ENCODE measurements around the gene C19orf25. TPM values are rescaled to one million over a fixed set of nuclear protein-coding genes. Genes with fewer than 3 reads are reported as not detected.

C19orf25 gene
- total RNA-seq, 4 donors from 2014 or later: 21.6 to 43.6 (median 29.8) TPM

DNA sequence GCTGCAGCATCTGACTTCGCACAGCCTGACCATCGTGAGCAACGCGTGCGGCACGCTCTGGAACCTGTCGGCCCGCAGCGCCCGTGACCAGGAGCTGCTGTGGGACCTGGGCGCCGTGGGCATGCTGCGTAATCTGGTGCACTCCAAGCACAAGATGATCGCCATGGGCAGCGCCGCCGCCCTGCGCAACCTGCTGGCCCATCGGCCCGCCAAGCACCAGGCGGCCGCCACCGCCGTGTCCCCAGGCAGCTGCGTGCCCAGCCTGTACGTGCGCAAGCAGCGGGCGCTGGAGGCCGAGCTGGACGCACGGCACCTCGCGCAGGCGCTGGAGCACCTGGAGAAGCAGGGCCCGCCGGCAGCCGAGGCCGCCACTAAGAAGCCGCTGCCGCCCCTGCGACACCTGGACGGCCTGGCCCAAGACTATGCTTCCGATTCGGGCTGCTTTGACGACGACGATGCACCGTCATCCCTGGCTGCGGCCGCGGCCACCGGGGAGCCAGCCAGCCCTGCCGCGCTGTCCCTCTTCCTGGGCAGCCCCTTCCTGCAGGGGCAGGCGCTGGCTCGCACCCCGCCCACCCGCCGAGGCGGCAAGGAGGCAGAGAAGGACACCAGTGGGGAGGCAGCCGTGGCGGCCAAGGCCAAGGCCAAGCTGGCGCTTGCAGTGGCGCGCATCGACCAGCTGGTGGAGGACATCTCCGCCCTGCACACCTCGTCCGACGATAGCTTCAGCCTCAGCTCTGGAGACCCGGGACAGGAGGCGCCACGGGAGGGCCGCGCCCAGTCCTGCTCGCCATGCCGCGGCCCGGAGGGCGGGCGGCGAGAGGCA lies 13.6 kb downstream of the C19orf25 start:
- Histone ChIP-seq H3K27ac (replicated peaks in 1 of 4) (no peak overlapping the region), H3K36me3 (peaks cover 0 to 17% (median 9%) of the 10 kb centered on the region in 4 donors), H3K4me3 (peak overlapping the region in 1 of 4 donors; percentile 9), H3K27me3 (peaks cover 15 to 73% (median 41%) of the 10 kb centered on the region in 4 donors), H3K9me3 (no peaks in the 10 kb centered on the region), H3K4me1 (peaks cover 39 to 55% (median 49%) of the 10 kb centered on the region in 4 donors)
- TF ChIP-seq EP300 (IDR thresholded peaks at IDR 0.05) (no peak), POLR2A (IDR thresholded peaks at IDR 0.05; ENCODE audit: low read depth) (no peak), POLR2AphosphoS5 (IDR thresholded peaks at IDR 0.05) (no peak)
- TF ChIP-seq, protein P1, sequence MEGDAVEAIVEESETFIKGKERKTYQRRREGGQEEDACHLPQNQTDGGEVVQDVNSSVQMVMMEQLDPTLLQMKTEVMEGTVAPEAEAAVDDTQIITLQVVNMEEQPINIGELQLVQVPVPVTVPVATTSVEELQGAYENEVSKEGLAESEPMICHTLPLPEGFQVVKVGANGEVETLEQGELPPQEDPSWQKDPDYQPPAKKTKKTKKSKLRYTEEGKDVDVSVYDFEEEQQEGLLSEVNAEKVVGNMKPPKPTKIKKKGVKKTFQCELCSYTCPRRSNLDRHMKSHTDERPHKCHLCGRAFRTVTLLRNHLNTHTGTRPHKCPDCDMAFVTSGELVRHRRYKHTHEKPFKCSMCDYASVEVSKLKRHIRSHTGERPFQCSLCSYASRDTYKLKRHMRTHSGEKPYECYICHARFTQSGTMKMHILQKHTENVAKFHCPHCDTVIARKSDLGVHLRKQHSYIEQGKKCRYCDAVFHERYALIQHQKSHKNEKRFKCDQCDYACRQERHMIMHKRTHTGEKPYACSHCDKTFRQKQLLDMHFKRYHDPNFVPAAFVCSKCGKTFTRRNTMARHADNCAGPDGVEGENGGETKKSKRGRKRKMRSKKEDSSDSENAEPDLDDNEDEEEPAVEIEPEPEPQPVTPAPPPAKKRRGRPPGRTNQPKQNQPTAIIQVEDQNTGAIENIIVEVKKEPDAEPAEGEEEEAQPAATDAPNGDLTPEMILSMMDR (IDR thresholded peaks at IDR 0.05): peak; percentile 22 to 44 (median 30)
- intact Hi-C loops (cut with DNase I): no loop called here
- WGBS: 82% methylated on average over 12 of the region's 83 CpGs
- DNase-seq (ENCODE audit: extremely low spot score): no peak

DNA sequence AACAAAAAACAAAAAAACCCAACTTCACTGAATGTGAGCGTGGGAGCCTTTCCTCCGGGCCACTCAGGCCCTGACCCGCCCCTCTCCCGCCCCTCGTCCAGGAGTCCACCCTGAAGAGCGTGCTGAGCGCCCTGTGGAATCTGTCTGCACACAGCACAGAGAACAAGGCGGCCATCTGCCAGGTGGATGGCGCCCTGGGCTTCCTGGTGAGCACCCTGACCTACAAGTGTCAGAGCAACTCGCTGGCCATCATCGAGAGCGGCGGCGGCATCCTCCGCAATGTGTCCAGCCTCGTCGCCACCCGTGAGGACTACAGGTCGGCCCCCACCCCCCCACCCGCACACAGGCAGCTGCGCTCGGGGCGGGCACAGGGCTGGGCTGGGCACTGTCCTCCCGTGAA lies 17.2 kb downstream of the C19orf25 start:
- WGBS: 92% methylated on average over 24 of the region's 24 CpGs
- no peak for TF ChIP-seq POLR2AphosphoS5 (IDR thresholded peaks at IDR 0.05)
- TF ChIP-seq EP300 (IDR thresholded peaks at IDR 0.05): no peak
- TF ChIP-seq, protein P1 (IDR thresholded peaks at IDR 0.05): no peak
- no peak for TF ChIP-seq POLR2A (IDR thresholded peaks at IDR 0.05; ENCODE audit: low read depth)

DNA sequence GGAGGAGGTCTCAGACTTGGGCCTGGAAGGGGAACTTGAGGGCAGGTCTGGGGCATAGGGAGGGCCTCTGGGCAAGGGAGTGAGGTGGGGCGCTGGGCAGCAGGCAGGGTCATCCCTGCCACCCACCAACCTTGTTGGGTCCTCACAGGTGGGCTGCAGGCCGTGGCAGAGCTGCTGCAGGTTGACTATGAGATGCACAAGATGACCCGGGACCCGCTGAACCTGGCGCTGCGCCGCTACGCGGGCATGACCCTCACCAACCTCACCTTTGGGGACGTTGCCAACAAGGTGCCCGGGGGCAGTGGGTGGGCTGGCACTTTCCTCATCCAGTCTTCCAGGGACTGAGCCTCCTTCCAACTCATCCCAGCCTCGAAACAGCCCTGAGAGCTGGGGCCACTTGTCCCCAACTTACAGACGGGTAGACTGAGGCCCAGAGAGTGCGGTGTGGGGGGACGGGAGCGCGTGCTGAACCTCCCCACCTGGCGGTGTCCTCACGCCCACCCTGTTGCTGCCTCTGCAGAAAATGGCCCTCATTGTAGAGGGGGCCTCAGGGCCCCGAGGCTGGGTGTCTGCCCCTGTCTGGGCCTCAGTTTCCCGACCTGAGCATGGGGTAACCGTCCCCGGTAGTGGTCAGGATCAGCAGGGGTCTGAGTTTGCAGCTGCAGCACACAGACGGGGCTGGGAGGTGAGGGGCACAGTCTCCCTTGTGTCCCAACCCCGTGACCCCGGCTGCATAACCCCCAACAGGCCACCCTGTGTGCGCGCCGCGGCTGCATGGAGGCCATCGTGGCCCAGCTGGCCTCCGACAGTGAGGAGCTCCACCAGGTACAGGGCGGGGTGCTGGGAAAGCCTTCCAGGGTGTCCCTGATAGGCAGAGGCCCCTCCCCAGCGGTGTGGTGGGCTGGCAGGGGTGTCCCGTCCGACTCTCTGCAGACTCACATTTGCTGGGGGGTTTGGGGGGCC lies 18.7 kb downstream of the C19orf25 start:
- TF ChIP-seq POLR2A (IDR thresholded peaks at IDR 0.05; ENCODE audit: low read depth) (no peak), POLR2AphosphoS5 (IDR thresholded peaks at IDR 0.05) (no peak), EP300 (IDR thresholded peaks at IDR 0.05) (no peak)
- TF ChIP-seq, protein P1 (IDR thresholded peaks at IDR 0.05): no peak

More for the DNA sequence above, 17.2 kb downstream of the C19orf25 start:
- intact Hi-C loops (cut with DNase I): no loop called here
- Histone ChIP-seq H3K27ac (replicated peaks in 1 of 4) (no peak overlapping the region), H3K4me3 (no peak overlapping the region), H3K27me3 (peaks cover 0 to 53% (median 23%) of the 10 kb centered on the region in 4 donors), H3K9me3 (no peaks in the 10 kb centered on the region), H3K36me3 (peaks cover 0 to 24% (median 17%) of the 10 kb centered on the region in 4 donors), H3K4me1 (peaks cover 9 to 23% (median 18%) of the 10 kb centered on the region in 4 donors)
- DNase-seq (ENCODE audit: extremely low spot score): no peak

DNA sequence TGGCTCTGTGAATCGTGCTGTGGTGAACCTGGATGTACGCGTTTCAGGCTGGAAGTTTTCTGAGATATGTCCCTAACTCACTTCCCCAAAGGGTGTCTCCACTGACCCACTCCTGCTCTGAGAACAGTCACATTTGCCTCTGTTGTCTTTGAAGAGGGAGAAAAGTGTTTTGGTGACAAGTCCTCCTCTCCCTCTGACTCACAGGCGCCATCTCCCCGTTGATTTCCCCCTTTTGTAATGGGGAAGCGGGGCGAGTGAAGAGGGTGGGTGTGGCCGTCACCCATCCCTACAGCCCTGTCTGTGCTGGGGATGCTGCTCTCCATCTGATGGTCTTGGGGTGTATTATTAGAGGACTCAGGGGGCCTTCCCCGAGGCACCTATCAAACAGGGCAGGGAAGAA lies 19.5 kb downstream of the C19orf25 start:
- intact Hi-C loops (cut with DNase I): no loop called here
- 88% methylated on average over 9 of the region's 9 CpGs for WGBS

More for the DNA sequence above, 18.7 kb downstream of the C19orf25 start:
- intact Hi-C loops (cut with DNase I): no loop called here
- peaks cover 0 to 53% (median 26%) of the 10 kb centered on the region in 4 donors for H3K27me3 ChIP-seq
- H3K4me1 ChIP-seq: peaks cover 2 to 23% (median 18%) of the 10 kb centered on the region in 4 donors
- no peak overlapping the region for H3K27ac ChIP-seq (replicated peaks in 1 of 4)
- WGBS: 92% methylated on average over 32 of the region's 36 CpGs
- H3K9me3 ChIP-seq: no peaks in the 10 kb centered on the region
- peaks cover 0 to 22% (median 17%) of the 10 kb centered on the region in 4 donors for H3K36me3 ChIP-seq
- no peak for DNase-seq (ENCODE audit: extremely low spot score)
- H3K4me3 ChIP-seq: no peak overlapping the region

More for the DNA sequence above, 19.5 kb downstream of the C19orf25 start:
- Histone ChIP-seq H3K27ac (replicated peaks in 1 of 4) (no peak overlapping the region), H3K4me3 (no peak overlapping the region), H3K4me1 (peaks cover 6 to 26% (median 21%) of the 10 kb centered on the region in 4 donors), H3K36me3 (peaks cover 0 to 22% (median 17%) of the 10 kb centered on the region in 4 donors), H3K27me3 (peaks cover 0 to 53% (median 34%) of the 10 kb centered on the region in 4 donors), H3K9me3 (no peaks in the 10 kb centered on the region)
- no peak for DNase-seq (ENCODE audit: extremely low spot score)
- TF ChIP-seq EP300 (IDR thresholded peaks at IDR 0.05) (no peak), POLR2A (IDR thresholded peaks at IDR 0.05; ENCODE audit: low read depth) (no peak), POLR2AphosphoS5 (IDR thresholded peaks at IDR 0.05) (no peak)
- TF ChIP-seq, protein P1 (IDR thresholded peaks at IDR 0.05): no peak

All from esophagus muscularis mucosa (tissue), 4 donors.